OCI-M2 (cell line): Measurements from ENCODE around the gene SLX4.
"Not testable (repeated sequence)": the region's sequence is repeated elsewhere in the genome, so short reads cannot be mapped to it uniquely, and the experiment has no call there.

ENCODE experiments used
- DNase-seq: peaks from one replicate; lab custom pipeline; 2025; ENCODE audit not compliant: unreplicated experiment; lab: John Stamatoyannopoulos, UW

SLX4 gene

DNA sequence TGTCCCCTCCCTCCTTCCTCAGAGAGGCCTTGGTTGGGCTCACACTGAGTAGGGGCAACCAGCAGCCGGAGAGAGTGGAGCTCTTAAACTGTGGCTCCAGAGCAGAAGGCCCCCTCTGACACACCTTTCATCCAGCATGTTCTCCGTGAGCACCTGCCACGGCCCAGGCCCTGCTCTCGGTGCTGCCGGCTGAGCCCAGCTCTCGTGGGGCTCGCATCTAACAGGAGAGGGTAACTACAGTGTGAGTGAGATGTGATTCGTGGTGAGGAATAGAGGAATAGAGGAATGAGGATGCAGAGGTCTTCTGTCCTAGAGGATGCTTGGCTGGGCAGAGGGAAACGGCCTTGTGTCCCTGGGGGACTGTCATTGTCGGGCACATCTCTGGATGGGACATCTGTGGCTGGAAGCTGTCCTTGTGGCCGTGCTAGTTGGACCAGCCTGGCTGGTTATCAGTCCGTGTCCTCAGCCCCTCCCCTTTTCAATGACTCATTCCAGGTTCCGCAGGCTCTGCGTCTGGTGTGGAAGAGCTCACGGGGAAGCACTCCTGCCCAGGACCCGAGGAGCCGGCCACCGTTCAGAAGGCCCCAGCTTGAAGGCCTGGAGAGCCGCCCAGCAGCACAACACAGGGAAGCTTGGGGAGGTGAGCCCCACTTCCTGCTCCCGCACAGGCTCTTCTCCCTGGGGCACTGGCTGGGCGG is 31.1 kb upstream of the SLX4 start:
- DNase-seq, result no peak

- DNase-seq, result no peak
These were observed 30.5 kb upstream of the SLX4 start for GRCh38 chr16:3641801-3642396.

GRCh38 chr16:3640632-3641501 is 29.5 kb upstream of the SLX4 start:
- no peak for DNase-seq

- DNase-seq, result no peak
These were observed 28.8 kb upstream of the SLX4 start for GRCh38 chr16:3640207-3640606.

GRCh38 chr16:3638916-3639644 is 27.7 kb upstream of the SLX4 start:
- DNase-seq, result no peak

GRCh38 chr16:3637371-3637923 is 26.0 kb upstream of the SLX4 start:
- DNase-seq, result no peak

GRCh38 chr16:3625911-3626732 is 14.7 kb upstream of the SLX4 start:
- DNase-seq, result no peak

- no peak for DNase-seq
These were observed 13.9 kb upstream of the SLX4 start for GRCh38 chr16:3625331-3625730.

GRCh38 chr16:3623642-3624041 is 12.2 kb upstream of the SLX4 start:
- no peak for DNase-seq

DNA sequence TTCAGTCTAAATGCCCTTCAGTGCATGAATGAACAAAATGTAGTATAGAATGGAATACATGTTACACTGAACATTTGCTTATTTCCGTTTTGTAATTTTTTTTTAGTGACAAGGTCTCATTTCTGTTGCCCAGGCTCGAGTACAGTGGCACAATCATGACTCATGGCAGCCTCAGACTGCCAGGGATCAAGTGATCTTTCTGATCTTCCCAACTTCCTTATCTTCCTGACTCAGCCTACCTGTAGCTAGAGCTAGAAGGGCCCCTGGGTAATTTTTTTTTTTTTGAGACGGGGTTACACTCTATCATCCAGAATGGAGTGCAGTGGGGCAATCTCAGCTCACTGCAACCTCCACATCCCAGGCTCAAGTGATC is 7.3 kb upstream of the SLX4 start:
- DNase-seq, result no peak

- DNase-seq, result no peak
These were observed 1.4 kb upstream of the SLX4 start for GRCh38 chr16:3612510-3613466.

GRCh38 chr16:3610698-3611145 is 684 bp downstream of the SLX4 start:
- no peak for DNase-seq

DNA sequence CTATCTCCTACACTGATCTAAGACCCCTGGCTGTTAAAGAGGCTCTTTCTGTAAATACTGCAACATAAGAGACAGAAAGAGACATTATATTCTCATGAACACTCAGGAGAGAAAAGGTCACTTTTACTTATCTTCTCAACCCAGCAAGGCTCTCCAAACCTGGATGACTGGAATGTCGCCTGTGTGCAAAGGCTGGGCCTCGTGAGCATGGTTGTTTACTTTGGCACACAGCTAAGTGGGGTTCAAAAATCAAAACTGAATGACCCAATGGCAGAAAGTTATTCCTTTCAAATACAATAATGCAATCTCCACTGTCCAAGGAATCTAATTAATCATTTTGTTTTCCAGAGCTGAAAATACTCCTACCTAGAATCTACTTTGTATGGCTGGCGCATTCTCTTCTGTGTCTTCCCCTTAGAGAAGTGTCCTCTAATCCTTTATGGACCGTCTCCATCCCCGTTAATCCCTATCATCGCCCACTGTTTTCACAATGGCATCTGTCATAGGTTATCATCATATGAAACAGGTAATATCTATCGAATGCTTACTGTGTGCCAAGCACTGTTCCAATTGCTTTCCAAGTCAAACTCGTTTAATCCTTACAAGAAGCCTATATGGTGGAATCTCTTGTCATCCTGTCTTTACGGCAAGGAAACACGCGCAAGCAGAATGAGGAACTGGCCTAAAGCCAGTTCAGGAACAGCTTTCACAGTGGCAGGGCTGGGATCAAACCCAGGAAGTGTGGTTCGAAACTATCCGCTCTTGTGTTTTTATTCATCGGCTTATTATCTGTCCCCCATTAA is 1.3 kb downstream of the SLX4 start:
- no peak for DNase-seq

GRCh38 chr16:3608976-3609375 is 2.4 kb downstream of the SLX4 start:
- DNase-seq, result not testable (repeated sequence)

DNA sequence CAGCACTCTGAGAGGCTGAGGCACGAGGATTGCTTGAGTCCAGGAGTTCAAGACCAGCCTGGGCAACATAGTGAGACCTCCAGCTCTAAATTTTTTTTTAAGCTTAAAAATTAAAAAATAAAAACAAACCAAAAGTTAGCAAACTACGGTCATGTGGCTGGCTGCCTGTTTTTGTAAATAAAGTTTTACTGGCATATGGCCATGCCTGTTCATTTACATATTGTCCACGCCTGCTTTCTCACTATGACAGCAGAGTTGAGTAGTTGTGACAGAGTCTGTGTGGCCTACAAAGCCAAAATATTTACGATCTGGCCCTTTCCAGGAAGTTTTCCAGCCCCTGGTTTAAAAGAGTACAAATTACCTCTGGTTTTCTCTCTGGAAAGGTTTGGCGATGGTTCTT is 3.3 kb downstream of the SLX4 start:
- no peak for DNase-seq

GRCh38 chr16:3607634-3608033 is 3.8 kb downstream of the SLX4 start:
- DNase-seq, result no peak

DNA sequence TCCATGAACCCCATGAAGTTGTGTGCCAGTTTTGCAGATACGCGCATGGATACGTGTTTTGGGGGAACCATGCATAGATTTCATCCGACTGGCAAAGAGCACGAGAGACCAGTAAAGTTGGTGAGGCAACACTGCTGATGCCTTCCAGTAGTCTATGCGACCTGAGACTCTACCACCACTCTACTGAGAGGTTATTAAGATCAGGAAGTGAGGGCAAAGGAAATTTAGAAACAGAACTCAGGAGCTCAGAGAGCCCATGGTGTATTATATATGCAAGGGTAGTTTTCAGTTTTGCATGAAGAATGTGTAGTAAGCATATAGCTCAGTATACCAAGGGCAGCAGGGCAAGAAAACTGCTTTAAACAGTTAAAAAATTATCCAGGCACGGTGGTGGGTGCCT is 4.2 kb downstream of the SLX4 start:
- DNase-seq, result no peak

- DNase-seq, result no peak
These were observed 5.0 kb downstream of the SLX4 start for GRCh38 chr16:3606441-3606840.
